Smooth muscle cell of the pulmonary artery (primary cell): ENCODE results near the gene ATP6V0C. TPM values are rescaled to one million over a fixed set of nuclear protein-coding genes. Genes with fewer than 3 reads are reported as not detected.

Experiments
- total RNA-seq: library from RNA; depleted of rRNA; stranded (reverse); fragments of >200 nt; gene quantifications from 2 replicates; pipeline ENCODE4 v1.2.3, GENCODE V29; 2014

The ATP6V0C gene
- total RNA-seq = 19.5 and 34.5 TPM in 2 replicates

DNA sequence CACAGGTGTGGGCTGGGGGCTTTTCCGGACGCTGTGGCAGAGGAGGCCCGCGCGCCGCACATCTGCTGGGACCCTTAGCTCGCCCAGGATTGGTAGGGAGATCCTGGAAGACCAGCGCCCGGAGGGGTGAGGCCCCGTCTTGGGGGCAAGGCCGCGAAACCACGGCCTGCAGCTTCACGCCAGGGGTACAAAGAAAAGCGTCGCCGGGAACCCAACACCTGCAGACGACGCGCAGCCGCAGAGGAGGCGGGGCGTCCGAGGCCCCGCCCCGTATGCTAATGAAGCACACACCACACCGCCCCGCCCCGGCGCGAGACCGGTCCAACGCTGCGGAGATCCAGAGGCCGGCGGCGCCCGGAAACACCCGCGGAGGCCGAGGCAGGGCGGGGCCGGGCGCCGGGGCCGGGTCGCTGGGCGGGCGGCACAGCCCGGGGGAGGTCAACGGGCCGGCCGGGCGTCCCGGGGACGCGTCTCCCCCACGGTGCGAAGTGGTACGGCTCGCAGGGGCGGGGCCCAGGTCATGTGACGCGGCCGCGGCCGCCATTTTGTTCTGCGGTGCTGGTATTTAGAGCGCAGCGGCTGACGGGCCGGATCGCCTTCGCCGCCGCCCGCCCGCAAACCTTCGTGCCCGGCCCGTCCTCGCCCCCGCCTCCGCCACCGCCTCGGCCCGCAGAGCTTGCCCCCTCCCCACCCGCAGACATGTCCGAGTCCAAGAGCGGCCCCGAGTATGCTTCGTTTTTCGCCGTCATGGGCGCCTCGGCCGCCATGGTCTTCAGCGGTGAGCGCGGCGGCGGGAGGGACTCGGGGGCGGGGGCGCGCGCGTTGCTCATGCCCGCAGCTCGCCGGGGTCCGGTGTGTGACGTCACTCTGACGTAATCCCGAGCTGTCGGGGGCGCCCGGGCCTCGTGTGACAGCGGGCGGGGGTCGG is at the start of gene ATP6V0C:
TSS of gene ATP6V0C (plus strand) at position 548 of the 928 bp plus-strand sequence. CDS start at position 700, 152 bp downstream.

DNA sequence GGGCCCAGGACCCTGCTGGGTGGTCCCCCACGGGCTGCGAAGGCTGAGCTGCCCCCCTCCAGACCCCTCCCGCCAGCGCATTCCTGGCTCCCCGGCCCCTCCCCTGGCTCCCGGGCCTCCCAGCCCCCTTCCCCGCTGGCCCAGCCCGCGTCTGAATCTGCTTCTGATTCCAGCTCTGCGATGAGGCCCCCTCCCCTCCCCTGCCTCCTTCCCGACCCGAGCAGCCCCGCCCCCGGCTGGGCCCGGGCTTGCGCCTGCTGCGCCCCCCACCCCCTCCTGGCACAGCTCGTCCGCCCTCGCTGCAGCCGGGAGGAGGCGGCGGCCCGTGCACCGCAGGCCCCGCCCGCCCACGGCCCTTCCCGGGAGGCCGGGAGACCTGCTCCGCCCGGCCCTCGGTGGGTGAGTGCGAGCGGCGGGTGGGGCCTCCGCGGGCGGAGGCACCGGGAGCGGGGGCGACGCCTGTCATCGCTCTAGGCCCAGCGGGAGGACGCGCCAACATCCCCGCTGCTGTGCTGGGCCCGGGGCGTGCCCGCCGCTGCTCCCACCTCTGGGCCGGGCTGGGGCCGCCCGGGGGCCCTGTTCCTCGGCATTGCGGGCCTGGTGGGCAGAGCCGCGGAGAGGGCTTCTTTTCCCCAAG is 42.6 kb upstream of the ATP6V0C start, which contains the start of gene NTN3:
TSS of gene NTN3 (plus strand) at position 282 of the 637 bp plus-strand sequence. CDS start 405 bp downstream, outside the sequence.

DNA sequence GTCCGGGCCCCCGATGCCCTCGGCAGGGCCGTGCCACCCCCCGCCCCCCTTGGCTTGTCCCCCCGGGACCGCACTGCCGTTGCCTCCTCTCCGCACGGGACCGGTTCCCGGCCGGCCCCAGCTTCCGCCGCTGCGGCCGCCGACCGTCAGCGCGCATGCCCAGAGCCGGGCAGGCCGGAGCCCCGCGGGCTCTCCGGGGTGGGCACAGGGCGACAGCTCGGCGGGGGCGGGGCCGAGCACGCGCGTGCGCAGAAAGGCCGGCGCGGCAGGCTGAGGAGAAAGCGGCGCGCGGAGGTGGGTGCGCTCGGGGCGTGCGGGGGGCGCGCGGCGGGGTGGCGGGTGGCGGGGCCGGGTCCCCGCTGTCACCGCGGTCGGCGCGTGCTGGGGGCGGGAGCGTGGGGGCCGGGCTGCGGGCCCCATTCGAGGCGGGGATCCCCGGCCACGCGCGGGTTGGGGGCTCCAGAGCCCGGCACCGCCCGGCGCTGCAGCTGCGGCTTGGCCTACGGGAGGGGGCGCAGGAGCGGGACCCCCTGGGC is 38.8 kb upstream of the ATP6V0C start, which contains the start of gene TBC1D24:
TSS of gene TBC1D24 (plus strand) at position 251 of the 536 bp plus-strand sequence. CDS start 21,022 bp downstream, outside the sequence.

DNA sequence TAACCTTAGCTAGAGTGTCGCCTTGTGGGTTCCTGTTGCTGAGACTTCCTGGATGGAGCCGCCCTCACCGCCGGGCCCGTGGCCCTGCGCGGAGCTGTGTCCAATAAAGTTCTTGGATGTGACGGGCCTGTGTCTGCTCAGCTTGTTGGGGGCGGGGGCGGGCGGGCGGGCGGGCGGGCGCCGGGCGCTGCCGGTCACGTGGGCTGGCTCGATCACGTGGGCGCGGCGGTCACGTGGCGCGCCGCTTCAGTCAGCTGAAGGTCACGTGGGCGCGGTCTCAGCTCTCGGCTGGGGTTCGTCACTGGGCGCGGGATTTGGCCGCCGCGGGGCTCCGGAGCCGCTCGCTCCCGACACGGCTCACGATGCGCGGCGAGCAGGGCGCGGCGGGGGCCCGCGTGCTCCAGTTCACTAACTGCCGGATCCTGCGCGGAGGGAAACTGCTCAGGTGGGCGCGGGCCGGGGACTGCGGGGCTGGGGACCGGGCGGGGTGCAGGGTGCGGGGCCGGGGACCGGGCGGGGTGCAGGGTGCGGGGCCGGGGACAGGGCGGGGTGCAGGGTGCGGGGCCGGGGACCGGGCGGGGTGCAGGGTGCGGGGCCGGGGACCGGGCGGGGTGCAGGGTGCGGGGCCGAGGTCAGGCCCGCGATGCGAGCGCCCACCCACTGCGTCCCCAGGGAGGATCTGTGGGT is 6.5 kb downstream of the ATP6V0C start, which contains the start of gene AMDHD2:
TSS of gene AMDHD2 (plus strand) at position 275 of the 687 bp plus-strand sequence. CDS start at position 363, 88 bp downstream.

DNA sequence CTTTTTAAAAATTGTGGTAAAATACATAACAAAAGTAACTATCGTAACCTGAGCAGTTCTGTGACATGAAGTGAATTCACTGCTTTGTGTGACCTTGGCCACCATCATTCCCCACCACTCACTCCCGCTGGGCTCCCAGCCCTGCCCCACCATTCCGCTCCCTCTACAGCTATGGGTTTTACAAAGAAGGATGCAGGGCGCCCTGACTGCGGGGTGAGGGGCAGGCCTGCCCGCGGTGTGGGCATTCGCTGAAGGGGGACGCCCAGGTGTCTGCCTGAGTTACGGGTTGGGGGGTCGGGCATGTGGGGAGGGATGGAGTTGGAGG is 17.6 kb downstream of the ATP6V0C start, which contains the start of gene CEMP1:
TSS of gene CEMP1 (minus strand) at position 38 of the 325 bp plus-strand sequence. CDS start 335 bp downstream, outside the sequence.

DNA sequence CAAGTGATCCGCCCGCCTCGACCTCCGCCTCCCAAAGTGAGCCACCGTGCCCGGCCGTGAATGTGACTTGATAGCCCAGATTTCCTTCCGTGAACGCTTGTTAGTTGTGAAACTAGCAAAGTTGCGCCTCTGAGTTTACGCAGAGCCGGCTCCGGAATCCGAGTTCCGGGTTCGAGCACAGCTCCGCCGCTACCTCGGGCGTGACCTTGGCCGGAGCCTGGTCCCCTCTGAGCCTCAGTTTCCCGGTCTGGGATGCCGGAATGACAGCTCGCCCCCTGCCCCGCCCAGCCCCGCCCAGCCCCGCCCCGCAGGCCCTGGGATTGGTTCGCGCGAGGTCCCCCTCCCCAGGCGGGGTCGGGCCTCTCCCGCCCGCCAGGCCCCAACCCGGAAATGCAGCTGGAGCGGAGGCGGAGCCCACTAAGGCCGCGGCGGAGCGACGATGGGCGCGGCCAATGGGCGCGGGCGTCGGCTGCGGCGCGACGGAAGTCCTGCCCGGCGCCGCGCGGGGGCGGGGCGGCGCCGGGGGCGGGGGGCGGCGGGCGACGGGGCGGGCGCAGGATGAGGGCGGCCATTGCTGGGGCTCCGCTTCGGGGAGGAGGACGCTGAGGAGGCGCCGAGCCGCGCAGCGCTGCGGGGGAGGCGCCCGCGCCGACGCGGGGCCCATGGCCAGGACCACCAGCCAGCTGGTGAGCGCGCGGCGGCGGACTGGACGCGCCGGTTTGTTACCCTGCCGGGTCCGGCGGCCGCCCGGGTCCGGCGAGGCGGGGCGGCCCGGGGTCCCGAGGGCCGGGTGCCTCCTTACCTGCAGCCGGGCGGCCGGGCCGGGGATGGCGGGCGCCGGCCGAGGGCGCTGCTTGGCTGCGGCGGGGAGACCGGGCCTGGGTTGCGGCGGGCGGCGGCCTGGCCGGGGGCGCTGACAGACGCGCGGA is 24.0 kb downstream of the ATP6V0C start, which contains the start of gene PDPK1:
TSS of gene PDPK1 (plus strand) at position 571 of the 929 bp plus-strand sequence. CDS start at position 663, 92 bp downstream.

Other genes starting within 250 kb of the ATP6V0C start
- gene RNPS1, start 245.8 kb upstream of the ATP6V0C start, total RNA-seq = 45.6 and 57.1 TPM in 2 replicates
- 13.0 and 16.0 TPM in 2 replicates for gene ABCA3, start 173.2 kb upstream of the ATP6V0C start, total RNA-seq
- gene CCNF, start 84.5 kb upstream of the ATP6V0C start, total RNA-seq = 5.0 and 7.8 TPM in 2 replicates
- gene TEDC2, start 53.8 kb upstream of the ATP6V0C start, total RNA-seq = 2.4 and 2.8 TPM in 2 replicates
- 0.85 and 1.3 TPM in 2 replicates for gene NTN3, start 42.7 kb upstream of the ATP6V0C start, total RNA-seq
- gene TBC1D24, start 38.8 kb upstream of the ATP6V0C start, total RNA-seq = 20.7 and 28.8 TPM in 2 replicates
- gene AMDHD2, start 6.4 kb downstream of the ATP6V0C start, total RNA-seq = 35.8 and 73.4 TPM in 2 replicates
- gene CEMP1, start 17.5 kb downstream of the ATP6V0C start, total RNA-seq = not detected in 2 replicates
- gene PDPK1, start 24.1 kb downstream of the ATP6V0C start, total RNA-seq = 28.9 and 30.2 TPM in 2 replicates
- gene KCTD5, start 168.6 kb downstream of the ATP6V0C start, total RNA-seq = 20.3 and 25.3 TPM in 2 replicates
- 0.69 and 0.72 TPM in 2 replicates for gene PRSS27, start 206.3 kb downstream of the ATP6V0C start, total RNA-seq
- gene SRRM2, start 238.7 kb downstream of the ATP6V0C start, total RNA-seq = 108 and 123 TPM in 2 replicates